HK-2 (cell line): ENCODE measurements around the gene LCN6.
"Not testable (repeated sequence)": the region's sequence is repeated elsewhere in the genome, so short reads cannot be mapped to it uniquely, and the experiment has no call there.

Source experiments
- DNase-seq: peaks from one replicate; pipeline ENCODE4 v3.0.0-alpha.2; 2018; ENCODE audit not compliant: unreplicated experiment

LCN6 gene

DNA sequence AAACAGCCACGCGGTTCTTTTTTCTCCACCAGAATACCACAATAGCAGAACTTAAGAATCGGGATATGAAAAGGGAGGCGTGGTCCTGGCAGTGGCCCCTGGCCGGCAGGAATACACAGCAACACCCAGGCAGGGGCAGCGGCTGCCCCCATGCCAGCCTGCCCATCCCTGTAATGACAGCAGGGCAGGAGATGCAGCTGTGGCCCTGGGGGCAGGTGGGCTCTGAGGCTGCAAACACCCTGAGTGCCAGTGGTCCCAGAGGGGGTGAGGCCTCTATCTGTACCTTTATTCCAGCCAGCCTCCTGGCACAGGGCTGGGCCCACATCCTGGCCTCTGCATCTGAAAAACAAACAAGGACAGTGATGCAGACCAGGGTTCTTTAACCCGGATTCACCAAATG is 23.6 kb downstream of the LCN6 start:
- no peak for DNase-seq

- DNase-seq = no peak
Observed at GRCh38 chr9:136723989-136724388, 24.3 kb downstream of the LCN6 start.

GRCh38 chr9:136723362-136723976 is 24.9 kb downstream of the LCN6 start:
- no peak for DNase-seq

DNA sequence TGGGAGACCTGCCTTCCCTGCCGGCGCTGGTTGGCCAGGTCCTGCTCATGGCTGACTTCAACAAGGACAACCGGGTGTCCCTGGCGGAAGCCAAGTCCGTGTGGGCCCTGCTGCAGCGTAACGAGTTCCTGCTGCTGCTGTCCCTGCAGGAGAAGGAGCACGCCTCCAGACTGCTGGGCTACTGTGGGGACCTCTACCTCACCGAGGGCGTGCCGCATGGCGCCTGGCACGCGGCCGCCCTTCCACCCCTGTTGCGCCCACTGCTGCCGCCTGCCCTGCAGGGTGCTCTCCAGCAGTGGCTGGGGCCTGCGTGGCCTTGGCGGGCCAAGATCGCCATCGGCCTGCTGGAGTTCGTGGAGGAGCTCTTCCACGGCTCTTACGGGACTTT is 25.4 kb downstream of the LCN6 start:
- no peak for DNase-seq

DNA sequence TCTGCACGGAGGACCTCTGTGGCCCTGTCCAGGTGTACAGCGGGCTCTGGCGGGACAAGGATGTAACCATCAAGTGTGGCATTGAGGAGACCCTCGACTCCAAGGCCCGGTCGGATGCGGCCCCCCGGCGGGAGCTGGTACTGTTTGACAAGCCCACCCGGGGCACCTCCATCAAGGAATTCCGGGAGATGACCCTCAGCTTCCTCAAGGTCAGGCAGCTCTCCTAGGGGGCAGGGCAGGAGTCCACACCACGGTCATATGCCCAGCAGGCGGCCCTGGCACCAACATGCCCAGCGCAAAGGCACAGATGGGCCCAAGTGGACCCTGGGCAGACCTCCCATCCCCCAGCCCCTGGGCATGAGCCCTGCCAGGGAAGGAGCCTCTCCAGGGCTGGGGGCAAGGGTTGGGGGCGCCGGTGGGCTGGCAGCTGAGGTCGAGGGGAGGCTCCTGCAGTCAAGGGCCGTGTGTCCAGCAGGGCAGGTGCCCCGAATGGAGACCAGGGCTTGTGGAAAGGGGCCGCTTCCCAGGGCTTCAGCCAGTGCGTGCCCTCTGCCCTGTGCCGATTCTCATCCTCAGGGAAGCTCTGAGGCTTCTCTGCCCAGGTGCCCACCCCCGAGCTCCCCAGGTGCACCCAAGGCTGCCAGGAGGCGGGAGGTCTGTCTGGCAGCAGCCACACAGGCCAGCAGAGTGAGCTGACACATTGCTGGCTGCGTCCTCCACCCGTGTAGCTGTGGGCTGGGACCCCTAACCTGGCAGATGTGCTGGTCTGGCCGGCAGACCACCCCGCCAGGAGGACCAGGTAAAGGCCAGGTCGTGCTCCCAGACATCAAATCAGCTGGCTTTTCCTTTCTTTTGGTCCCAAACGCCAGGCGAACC is 26.0 kb downstream of the LCN6 start:
- DNase-seq = no peak

DNA sequence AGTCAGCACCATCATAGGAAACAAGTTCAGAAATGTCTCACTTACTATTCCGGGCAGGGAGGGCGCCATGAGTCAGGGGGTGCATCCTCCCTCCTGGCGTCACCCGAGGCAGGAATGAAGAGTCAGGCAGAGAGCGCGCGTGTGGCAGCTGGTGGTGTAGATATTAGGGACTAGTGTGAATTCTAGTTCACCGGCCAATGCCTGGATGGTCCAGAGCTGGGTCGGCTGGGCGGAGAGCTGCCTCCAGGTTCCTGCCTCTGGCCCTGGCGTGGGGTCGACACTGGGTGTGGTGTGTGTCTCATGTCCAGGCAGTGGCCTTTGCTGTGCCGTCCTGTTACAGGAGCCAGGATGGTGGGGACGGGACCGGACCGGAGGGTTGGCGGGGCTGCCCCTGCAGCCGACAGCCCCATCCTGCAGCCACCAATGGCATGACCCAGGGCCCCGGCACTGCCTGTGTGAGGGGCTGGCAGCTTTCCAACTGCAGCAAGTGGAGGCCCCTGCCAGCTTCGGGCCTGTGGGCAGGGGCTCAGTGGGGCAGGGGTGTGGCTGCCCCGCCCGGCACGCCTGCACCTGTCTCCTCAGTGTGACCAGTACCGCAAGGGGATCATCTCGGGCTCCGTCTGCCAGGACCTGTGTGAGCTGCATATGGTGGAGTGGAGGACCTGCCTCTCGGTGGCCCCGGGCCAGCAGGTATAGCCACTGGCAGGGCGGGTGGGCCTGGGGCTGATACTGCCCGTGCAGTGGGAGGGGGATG is 26.8 kb downstream of the LCN6 start:
- DNase-seq = no peak

GRCh38 chr9:136720898-136721338 is 27.4 kb downstream of the LCN6 start:
- DNase-seq = no peak

GRCh38 chr9:136720251-136720897 is 28.0 kb downstream of the LCN6 start:
- DNase-seq = no peak

- no peak for DNase-seq
Observed at GRCh38 chr9:136719195-136719880, 29.0 kb downstream of the LCN6 start.

DNA sequence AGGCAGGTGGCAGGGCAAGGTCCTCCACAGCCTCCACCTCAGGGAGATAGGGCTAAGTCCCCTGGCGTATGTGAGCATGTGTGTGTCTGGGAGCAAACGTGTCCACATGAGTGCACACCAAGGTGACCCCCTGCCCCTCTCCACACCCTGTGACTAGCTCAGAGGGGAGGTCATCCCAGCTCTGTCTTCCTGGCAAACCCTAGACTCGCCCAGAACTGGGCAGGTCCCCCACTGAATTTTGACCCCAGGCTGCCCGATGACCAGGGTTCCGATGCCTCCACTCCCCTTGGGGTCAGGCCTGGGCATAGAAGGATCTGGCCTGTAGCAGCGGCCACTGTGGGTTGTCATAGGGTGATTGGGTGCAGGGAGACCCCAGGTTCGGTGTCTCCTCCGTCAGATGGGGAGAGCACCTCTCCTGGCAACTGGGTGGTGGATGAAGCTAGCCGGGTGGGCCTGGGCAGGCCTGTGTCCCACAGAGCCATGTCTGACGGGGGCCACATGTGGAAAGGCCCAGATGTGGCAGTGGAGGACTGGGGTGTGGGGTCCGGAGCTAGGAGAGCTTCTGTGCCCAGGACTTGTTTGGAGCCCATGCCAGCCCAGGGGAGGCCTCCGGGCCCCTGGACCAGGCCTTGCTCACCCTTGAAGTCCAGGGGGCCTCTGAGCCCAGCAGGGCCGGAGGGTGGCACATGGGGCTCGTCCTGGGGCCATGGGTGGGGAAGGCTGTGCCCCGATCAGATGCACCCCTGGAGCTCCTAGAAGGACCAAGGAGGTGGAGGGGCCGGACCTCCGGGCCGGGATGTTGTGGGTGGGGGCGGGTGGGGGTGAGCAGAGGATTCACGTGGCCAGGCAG is 29.8 kb downstream of the LCN6 start:
- DNase-seq = no peak

DNA sequence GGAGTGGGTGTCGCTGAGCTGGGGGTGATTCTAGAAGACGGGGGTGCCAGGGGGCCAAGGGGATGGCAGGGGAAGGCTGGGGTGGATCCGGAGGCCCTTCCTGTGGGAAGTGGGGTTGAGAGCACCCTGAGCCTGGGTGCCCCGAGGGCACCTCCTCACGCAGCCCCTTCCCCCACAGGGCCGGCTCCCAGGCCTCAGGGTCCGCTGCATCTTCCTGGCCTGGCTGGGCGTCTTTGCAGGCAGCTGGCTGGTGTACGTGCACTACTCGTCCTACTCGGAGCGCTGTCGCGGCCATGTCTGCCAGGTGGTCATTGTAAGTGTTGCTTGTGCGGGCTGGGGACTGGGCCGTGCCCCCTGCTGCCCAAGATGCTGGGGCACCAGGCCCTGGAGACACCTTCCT is 30.9 kb downstream of the LCN6 start:
- no peak for DNase-seq

DNA sequence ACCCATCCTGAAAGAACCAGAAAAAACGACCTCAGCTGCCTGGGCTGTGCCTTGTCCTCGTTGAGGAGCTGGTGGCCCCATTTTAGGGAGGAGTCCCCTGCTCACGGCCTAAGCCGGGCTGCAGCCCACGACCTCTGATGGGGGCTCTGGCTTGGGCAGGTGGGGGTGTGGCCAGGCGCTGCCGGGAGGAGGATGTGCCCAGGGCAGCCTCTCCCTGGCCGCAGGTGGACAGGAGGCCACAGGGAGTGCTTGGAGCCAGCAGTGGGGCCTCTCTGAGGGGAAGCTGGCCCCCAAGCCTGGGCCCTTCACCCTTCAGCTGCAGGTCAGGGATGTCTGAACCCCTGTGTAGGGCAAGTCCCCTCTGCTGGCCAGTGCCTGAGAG is 33.4 kb downstream of the LCN6 start:
- no peak for DNase-seq

GRCh38 chr9:136714096-136714892 is 34.0 kb downstream of the LCN6 start:
- no peak for DNase-seq

- no peak for DNase-seq
Observed at GRCh38 chr9:136713550-136713949, 34.8 kb downstream of the LCN6 start.

GRCh38 chr9:136712690-136713544 is 35.4 kb downstream of the LCN6 start:
- DNase-seq = no peak

DNA sequence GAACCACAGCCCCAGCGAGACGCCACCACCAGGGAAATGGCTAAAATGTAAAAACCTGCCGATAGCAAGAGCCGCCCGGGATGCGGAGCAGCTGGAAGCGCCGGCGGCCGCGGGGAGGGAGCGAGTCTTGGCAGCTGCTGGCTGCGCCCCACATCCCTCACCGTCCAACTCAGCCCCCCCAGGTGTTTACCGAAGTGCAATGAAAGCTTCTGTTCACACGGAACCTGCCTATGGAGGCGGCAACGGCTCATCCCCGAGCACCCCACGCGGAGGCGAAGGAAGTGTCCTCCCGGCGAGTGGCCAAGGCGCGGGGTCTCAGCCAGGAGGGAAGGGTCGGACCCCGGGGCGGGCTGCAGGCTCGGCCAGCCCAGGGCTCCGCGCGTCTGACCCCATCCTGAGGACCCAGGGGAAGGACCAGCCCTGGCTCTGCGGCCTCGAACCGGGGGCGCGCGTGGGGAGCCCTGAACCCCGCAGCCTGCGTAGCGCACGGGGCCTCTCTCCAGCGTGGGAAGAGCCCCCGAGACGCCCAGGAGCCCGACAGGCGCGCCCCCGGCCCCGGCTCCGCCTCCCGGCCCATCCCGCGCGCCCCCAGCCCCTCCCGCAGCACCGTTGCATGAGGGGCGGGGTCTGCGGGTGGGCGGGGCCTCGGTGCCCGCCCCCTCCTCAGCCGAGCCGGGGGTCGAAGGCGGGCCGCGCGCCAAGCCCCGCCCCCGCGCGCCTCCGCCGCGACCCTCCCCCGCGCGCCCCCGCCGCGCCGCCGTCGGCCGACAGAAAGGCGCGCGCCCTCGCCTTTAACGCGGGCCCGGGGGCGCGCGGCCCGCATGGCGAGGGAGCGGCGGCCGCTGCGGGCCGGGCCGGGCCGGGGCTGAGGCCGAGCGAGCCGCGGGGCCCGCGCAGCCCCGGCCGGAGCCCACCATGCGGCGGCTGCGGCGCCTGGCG is 36.3 kb downstream of the LCN6 start, which contains the start of gene DIPK1B:
DIPK1B (plus strand) TSS at position 822 of the 939 bp plus-strand sequence; CDS start at position 916, 94 bp downstream.
- DNase-seq = no peak

DNA sequence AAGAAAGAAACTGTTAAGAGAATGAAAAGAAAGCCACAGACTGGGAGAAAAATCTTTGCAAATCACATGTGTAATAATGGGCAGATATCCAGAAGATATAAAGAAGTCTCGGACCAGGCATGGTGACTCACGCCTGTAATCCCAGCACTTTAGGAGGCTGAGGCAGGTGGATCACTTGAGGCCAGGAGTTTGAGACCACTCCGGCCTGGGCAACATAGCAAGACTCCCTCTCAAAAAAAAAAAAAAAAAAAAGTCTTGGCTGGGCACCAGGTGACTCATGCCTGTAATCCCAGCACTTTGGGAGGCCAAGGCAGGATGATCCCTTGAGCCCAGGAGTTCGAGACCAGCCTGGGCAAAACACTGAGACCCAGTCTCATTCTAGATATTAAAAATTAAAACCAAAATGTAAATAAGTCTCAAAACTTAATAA is 37.1 kb downstream of the LCN6 start:
- DNase-seq = not testable (repeated sequence)
